Keratinocyte (primary cell): ENCODE data around the gene TMEM42.
"Not testable (repeated sequence)": the region's sequence is repeated elsewhere in the genome, so short reads cannot be mapped to it uniquely, and the experiment has no call there.

Experiments
- EZH2 ChIP-seq: IDR thresholded peaks from one replicate; pipeline ENCODE4 v1.6.1; 2012; ENCODE audit warnings: inconsistent platforms, mild to moderate bottlenecking, low read length, moderate library complexity
- TF ChIP-seq, protein P1 (sequence below), 3 experiments: IDR thresholded peaks in 1 of 3; conservative IDR thresholded peaks in 1 of 3; optimal IDR thresholded peaks in 1 of 3; 2 replicates in 2 of 3; 3 replicates in 1 of 3; pipeline versions ENCODE3 to v1.5.1; 2011; ENCODE audit warnings: low read length in 3 of 3, mild to moderate bottlenecking in 3 of 3, moderate library complexity in 2 of 3, control low read depth in 1 of 3, inconsistent platforms in 1 of 3; ENCODE audit not compliant: insufficient read depth in 2 of 3; ENCODE audit errors: extremely low read depth in 1 of 3

DNA sequence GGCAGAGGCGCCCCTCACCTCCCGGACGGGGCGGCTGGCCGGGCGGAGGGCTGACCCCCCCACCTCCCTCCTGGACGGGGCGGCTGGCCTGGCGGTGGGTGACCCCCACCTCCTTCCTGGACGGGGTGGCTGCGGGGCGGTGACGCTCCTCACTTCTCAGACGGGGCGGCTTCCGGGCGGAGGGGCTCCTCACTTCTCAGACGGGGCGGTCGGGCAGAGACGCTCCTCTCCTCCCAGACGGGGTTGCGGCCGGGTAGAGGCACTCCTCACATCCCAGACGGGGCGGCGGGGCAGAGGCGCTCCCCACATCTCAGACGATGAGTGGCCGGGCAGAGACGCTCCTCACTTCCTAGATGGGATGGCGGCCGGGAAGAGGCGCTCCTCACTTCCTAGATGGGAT, 40.5 kb upstream of the TMEM42 start:
- TF ChIP-seq, protein P1, sequence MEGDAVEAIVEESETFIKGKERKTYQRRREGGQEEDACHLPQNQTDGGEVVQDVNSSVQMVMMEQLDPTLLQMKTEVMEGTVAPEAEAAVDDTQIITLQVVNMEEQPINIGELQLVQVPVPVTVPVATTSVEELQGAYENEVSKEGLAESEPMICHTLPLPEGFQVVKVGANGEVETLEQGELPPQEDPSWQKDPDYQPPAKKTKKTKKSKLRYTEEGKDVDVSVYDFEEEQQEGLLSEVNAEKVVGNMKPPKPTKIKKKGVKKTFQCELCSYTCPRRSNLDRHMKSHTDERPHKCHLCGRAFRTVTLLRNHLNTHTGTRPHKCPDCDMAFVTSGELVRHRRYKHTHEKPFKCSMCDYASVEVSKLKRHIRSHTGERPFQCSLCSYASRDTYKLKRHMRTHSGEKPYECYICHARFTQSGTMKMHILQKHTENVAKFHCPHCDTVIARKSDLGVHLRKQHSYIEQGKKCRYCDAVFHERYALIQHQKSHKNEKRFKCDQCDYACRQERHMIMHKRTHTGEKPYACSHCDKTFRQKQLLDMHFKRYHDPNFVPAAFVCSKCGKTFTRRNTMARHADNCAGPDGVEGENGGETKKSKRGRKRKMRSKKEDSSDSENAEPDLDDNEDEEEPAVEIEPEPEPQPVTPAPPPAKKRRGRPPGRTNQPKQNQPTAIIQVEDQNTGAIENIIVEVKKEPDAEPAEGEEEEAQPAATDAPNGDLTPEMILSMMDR (optimal IDR thresholded peaks at IDR 0.05 in 1 of 3, IDR thresholded peaks at IDR 0.05 in 1 of 3, conservative IDR thresholded peaks at IDR 0.05 in 1 of 3; ENCODE audit: extremely low read depth in 1 of 3, insufficient read depth in 2 of 3, low read length in 3 of 3) = not testable (repeated sequence)
- not testable (repeated sequence) for TF ChIP-seq EZH2
